ENCODE data around the gene AKAP6.

Gene AKAP6

GRCh38 chr14:32507029-32507984 is 178.2 kb downstream of the AKAP6 start:
- H3K4me1 ChIP-seq (ENCODE audit: control insufficient read depth, insufficient read depth, low read length): peaks cover 32% of the 10 kb centered on the region
- H3K9me3 ChIP-seq (replicated peaks; ENCODE audit: low read length): no peaks in the 10 kb centered on the region
- no peak overlapping the region for H3K4me3 ChIP-seq (ENCODE audit: low read length)
- H3K36me3 ChIP-seq (ENCODE audit: insufficient read depth, low read length): no peaks in the 10 kb centered on the region
- no peaks in the 10 kb centered on the region for H3K27me3 ChIP-seq (ENCODE audit: control insufficient read depth, insufficient read depth, low read length)
- peak overlapping the region; percentile 57 for H3K9ac ChIP-seq (ENCODE audit: low read depth, low read length)
- peak overlapping the region; percentile 13 for H3K4me2 ChIP-seq (ENCODE audit: low read length)

DNA sequence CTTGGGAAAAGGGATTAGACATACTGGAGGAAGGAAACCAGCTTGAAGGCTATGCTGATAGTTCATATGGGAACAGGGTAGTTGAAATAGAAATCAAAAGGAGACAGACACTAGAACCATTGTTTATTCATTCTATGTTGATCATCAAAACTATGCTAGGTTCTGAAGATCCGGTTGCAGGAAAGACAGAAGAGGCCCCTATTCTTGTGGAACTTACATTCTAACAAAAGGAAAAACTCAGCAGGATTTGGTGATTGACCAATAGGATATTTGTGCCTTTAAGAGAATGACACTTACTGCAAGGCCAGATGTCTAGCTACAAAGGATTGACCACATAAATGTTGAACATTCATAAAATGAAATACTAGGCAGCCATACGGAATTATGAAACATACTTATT is 179.2 kb downstream of the AKAP6 start:
- Histone ChIP-seq H3K4me3 (ENCODE audit: low read length) (no peak overlapping the region), H3K36me3 (ENCODE audit: insufficient read depth, low read length) (no peaks in the 10 kb centered on the region), H3K27me3 (ENCODE audit: control insufficient read depth, insufficient read depth, low read length) (no peaks in the 10 kb centered on the region), H3K9ac (ENCODE audit: low read depth, low read length) (peak overlapping the region; percentile 1), H3K4me2 (ENCODE audit: low read length) (no peak overlapping the region), H3K9me3 (replicated peaks; ENCODE audit: low read length) (no peaks in the 10 kb centered on the region), H3K4me1 (ENCODE audit: control insufficient read depth, insufficient read depth, low read length) (peaks cover 42% of the 10 kb centered on the region)

DNA sequence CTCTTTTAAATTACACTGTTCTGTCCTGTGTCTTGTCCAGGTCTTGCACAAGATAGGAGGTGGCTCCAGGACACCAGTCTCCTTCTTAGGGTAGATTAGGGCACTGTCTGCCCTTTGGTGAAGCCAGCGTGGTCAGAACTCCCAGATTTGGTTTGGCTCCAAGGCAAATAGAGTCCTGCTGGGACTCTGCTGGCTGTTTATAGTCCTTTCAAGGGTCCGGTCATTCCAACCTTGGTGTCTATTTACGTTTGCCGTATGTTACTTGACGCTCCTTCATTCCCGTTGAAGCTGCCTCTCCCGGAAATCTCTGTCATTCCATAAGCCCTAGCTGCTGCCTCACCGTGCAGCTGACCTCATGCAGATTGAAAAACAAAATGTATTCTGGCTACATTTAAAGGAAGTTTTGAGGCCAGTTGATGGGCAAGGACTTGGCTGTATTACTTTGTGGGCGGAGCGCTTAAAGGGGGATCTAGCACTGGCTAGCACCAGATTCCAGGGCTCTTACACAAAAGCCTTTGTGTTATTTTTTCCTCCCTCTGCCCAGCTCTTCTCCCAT is 180.6 kb downstream of the AKAP6 start:
- peak overlapping the region; percentile 48 for H3K4me3 ChIP-seq (ENCODE audit: low read length)
- peaks cover 51% of the 10 kb centered on the region for H3K4me1 ChIP-seq (ENCODE audit: control insufficient read depth, insufficient read depth, low read length)
- H3K9ac ChIP-seq (ENCODE audit: low read depth, low read length): peak overlapping the region; percentile 79
- peak overlapping the region; percentile 73 for H3K4me2 ChIP-seq (ENCODE audit: low read length)
- no peaks in the 10 kb centered on the region for H3K36me3 ChIP-seq (ENCODE audit: insufficient read depth, low read length)
- H3K27me3 ChIP-seq (ENCODE audit: control insufficient read depth, insufficient read depth, low read length): no peaks in the 10 kb centered on the region
- no peaks in the 10 kb centered on the region for H3K9me3 ChIP-seq (replicated peaks; ENCODE audit: low read length)

DNA sequence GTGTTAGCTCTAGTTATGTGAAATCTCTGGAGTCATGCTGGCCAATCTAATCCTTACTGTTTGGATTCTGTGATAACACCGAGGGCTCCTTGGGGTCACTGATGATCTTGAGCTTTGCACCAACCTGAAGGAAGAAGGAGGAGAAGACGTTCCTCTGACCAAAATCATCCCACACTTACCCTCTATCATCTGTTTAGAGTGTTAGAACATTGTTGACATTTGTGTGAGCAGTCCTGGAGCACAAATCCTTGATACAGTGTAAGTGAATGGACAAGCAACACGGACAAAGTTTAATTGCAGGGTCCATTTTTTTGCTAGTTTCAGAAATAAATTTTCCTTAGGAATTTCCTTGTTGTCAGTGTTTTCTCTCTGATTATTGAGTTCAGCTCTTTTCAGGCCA is 181.7 kb downstream of the AKAP6 start:
- Histone ChIP-seq H3K4me1 (ENCODE audit: control insufficient read depth, insufficient read depth, low read length) (peaks cover 51% of the 10 kb centered on the region), H3K4me2 (ENCODE audit: low read length) (no peak overlapping the region), H3K9ac (ENCODE audit: low read depth, low read length) (peak overlapping the region; percentile 1), H3K4me3 (ENCODE audit: low read length) (no peak overlapping the region), H3K9me3 (replicated peaks; ENCODE audit: low read length) (no peaks in the 10 kb centered on the region), H3K36me3 (ENCODE audit: insufficient read depth, low read length) (no peaks in the 10 kb centered on the region), H3K27me3 (ENCODE audit: control insufficient read depth, insufficient read depth, low read length) (no peaks in the 10 kb centered on the region)

DNA sequence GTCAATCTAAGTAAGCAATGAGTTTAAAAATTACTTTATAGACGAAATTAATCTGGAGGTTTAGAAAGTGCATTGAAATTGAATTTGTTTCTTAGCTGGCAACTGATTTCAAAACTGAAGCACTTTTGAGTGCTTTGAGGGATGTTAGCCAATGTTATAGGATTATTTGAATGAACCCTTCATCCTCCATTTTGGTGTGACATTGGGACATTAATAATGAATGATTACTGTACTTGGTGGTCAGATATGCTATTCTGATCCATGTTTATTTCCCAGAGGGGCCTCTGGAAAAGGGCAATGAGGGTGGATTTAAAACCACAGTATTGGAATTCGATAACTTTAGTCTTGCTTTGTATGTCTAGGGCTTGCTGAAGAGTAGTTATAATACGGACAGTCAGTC is 183.2 kb downstream of the AKAP6 start:
- Histone ChIP-seq H3K4me3 (ENCODE audit: low read length) (no peak overlapping the region), H3K4me2 (ENCODE audit: low read length) (peak overlapping the region; percentile 14), H3K9ac (ENCODE audit: low read depth, low read length) (no peak overlapping the region), H3K27me3 (ENCODE audit: control insufficient read depth, insufficient read depth, low read length) (no peaks in the 10 kb centered on the region), H3K4me1 (ENCODE audit: control insufficient read depth, insufficient read depth, low read length) (peaks cover 46% of the 10 kb centered on the region), H3K9me3 (replicated peaks; ENCODE audit: low read length) (no peaks in the 10 kb centered on the region), H3K36me3 (ENCODE audit: insufficient read depth, low read length) (no peaks in the 10 kb centered on the region)

- H3K9ac ChIP-seq (ENCODE audit: low read depth, low read length): peak overlapping the region; percentile 36
- peaks cover 42% of the 10 kb centered on the region for H3K4me1 ChIP-seq (ENCODE audit: control insufficient read depth, insufficient read depth, low read length)
- no peaks in the 10 kb centered on the region for H3K27me3 ChIP-seq (ENCODE audit: control insufficient read depth, insufficient read depth, low read length)
- no peak overlapping the region for H3K4me3 ChIP-seq (ENCODE audit: low read length)
- no peaks in the 10 kb centered on the region for H3K36me3 ChIP-seq (ENCODE audit: insufficient read depth, low read length)
- H3K9me3 ChIP-seq (replicated peaks; ENCODE audit: low read length): no peaks in the 10 kb centered on the region
- H3K4me2 ChIP-seq (ENCODE audit: low read length): peak overlapping the region; percentile 14
These were observed 183.7 kb downstream of the AKAP6 start for GRCh38 chr14:32512813-32513212.

DNA sequence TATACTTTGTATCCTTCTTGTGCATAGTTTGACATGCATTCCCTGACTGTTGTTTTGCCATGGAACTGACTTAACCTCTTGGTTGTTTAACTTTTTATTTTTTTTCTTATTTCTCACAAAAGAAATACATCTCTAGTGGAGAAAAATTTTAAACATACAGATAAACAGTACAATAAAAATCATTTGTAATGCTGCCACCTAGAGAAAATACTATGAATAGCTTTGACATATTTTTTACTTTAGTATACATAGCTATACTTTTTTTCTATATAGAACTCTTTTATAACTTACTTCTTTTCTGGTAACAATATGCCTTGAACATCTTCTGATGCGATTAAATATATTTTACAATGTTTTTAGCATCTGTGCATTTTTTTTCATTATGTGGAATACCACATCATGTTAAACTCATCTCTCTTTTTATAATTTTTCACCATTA is 184.5 kb downstream of the AKAP6 start:
- Histone ChIP-seq H3K27me3 (ENCODE audit: control insufficient read depth, insufficient read depth, low read length) (no peaks in the 10 kb centered on the region), H3K4me1 (ENCODE audit: control insufficient read depth, insufficient read depth, low read length) (peaks cover 35% of the 10 kb centered on the region), H3K9me3 (replicated peaks; ENCODE audit: low read length) (no peaks in the 10 kb centered on the region), H3K36me3 (ENCODE audit: insufficient read depth, low read length) (no peaks in the 10 kb centered on the region), H3K9ac (ENCODE audit: low read depth, low read length) (peak overlapping the region; percentile 47), H3K4me2 (ENCODE audit: low read length) (no peak overlapping the region), H3K4me3 (ENCODE audit: low read length) (no peak overlapping the region)

GRCh38 chr14:32514236-32514635 is 185.1 kb downstream of the AKAP6 start:
- peaks cover 33% of the 10 kb centered on the region for H3K4me1 ChIP-seq (ENCODE audit: control insufficient read depth, insufficient read depth, low read length)
- peak overlapping the region; percentile 47 for H3K9ac ChIP-seq (ENCODE audit: low read depth, low read length)
- no peaks in the 10 kb centered on the region for H3K9me3 ChIP-seq (replicated peaks; ENCODE audit: low read length)
- H3K4me3 ChIP-seq (ENCODE audit: low read length): no peak overlapping the region
- H3K27me3 ChIP-seq (ENCODE audit: control insufficient read depth, insufficient read depth, low read length): no peaks in the 10 kb centered on the region
- no peak overlapping the region for H3K4me2 ChIP-seq (ENCODE audit: low read length)
- no peaks in the 10 kb centered on the region for H3K36me3 ChIP-seq (ENCODE audit: insufficient read depth, low read length)

DNA sequence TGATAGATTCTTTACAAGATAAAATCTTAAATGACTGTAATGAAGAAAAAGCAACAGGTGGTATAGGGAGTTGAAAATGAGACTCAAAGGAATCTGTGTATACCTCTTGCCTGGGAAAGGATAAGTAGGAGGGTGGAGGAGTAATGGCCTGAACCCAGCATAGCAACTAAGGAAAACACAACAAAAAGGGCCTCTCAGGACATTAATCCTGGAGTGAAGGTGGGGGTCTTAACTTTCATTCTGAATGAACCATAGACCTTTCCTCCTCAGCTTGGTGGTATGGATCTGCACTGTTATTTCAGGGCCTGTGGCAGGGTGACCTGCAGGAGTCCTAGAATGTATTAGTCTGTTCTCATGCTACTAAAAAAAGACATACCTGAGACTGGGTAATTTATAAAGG is 185.6 kb downstream of the AKAP6 start:
- Histone ChIP-seq H3K4me2 (ENCODE audit: low read length) (no peak overlapping the region), H3K27me3 (ENCODE audit: control insufficient read depth, insufficient read depth, low read length) (no peaks in the 10 kb centered on the region), H3K36me3 (ENCODE audit: insufficient read depth, low read length) (no peaks in the 10 kb centered on the region), H3K9ac (ENCODE audit: low read depth, low read length) (no peak overlapping the region), H3K9me3 (replicated peaks; ENCODE audit: low read length) (no peaks in the 10 kb centered on the region), H3K4me1 (ENCODE audit: control insufficient read depth, insufficient read depth, low read length) (peaks cover 29% of the 10 kb centered on the region), H3K4me3 (ENCODE audit: low read length) (no peak overlapping the region)

DNA sequence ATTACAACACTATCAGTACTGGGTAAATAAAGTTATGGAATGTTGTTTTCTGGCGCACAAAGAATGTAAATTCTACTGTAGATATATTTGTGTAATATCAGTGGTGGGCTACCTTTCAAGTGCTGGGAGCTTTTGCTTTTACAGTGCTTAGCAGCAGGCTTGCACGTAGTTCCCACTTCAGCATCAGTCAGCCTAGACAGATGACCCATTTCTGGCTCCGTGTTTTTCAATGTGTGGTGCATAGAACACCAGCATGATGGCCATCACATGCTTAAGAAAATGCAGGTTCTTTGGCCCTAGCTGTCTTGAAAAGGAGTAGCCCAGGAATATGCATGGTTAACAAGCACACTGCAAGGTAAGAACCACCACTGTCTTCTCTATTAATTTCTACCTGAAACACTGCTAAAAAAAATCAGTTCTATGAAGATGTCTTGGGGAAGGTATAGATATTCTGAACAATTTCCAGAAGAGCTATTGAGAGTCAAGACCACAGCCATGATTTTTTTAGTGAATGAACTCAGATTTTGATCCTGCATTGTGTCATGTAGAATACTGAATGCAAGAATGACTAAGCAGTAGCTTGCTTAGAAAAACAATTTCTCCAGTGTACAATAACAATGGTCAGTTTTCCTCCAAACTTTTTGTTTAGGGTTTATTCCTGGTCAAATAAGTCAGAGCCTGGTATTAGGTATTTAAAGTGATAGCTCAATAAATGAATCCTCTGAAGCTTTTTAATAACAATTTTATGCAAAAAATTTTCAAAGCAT is 195.7 kb downstream of the AKAP6 start:
- H3K4me3 ChIP-seq (ENCODE audit: low read length): no peak overlapping the region
- no peak overlapping the region for H3K9ac ChIP-seq (ENCODE audit: low read depth, low read length)
- no peaks in the 10 kb centered on the region for H3K36me3 ChIP-seq (ENCODE audit: insufficient read depth, low read length)
- no peaks in the 10 kb centered on the region for H3K9me3 ChIP-seq (replicated peaks; ENCODE audit: low read length)
- no peak overlapping the region for H3K4me2 ChIP-seq (ENCODE audit: low read length)
- H3K27me3 ChIP-seq (ENCODE audit: control insufficient read depth, insufficient read depth, low read length): no peaks in the 10 kb centered on the region
- H3K4me1 ChIP-seq (ENCODE audit: control insufficient read depth, insufficient read depth, low read length): peaks cover 13% of the 10 kb centered on the region

DNA sequence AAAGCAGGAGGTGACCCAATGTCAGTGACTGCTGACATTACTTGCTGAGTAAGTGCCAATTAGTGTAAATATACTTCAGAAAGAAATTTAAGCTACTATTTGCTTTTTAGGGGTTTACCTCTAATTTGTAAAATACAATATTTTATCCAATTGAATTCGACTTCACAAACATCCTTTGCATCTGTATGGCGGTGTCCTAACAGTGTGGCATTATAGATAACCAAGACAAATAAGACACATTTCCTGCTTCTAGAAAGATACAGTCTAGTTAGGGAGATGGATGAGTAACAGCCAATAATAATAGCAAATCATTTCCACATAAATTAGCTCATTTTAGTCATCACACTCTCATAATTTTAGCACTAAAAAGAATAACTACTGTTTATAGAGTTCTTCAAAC is 196.5 kb downstream of the AKAP6 start:
- H3K4me2 ChIP-seq (ENCODE audit: low read length): no peak overlapping the region
- no peak overlapping the region for H3K4me3 ChIP-seq (ENCODE audit: low read length)
- no peaks in the 10 kb centered on the region for H3K36me3 ChIP-seq (ENCODE audit: insufficient read depth, low read length)
- no peaks in the 10 kb centered on the region for H3K27me3 ChIP-seq (ENCODE audit: control insufficient read depth, insufficient read depth, low read length)
- H3K9me3 ChIP-seq (replicated peaks; ENCODE audit: low read length): no peaks in the 10 kb centered on the region
- no peak overlapping the region for H3K9ac ChIP-seq (ENCODE audit: low read depth, low read length)
- peaks cover 13% of the 10 kb centered on the region for H3K4me1 ChIP-seq (ENCODE audit: control insufficient read depth, insufficient read depth, low read length)
